Activated CD8-positive, alpha-beta T cell treated with anti-CD3 and anti-CD28 coated beads for 36 hours (primary cell): ENCODE measurements around the gene HNMT. TPM values are rescaled to one million over a fixed set of nuclear protein-coding genes. Genes with fewer than 3 reads are reported as not detected.
"Not testable (repeated sequence)": the region's sequence is repeated elsewhere in the genome, so short reads cannot be mapped to it uniquely, and the experiment has no call there.

Source experiments
- ATAC-seq: fragments of 200-7000 bp; cut with Tn5 transposase; one replicate; pipeline ENCODE4 v1.10.0; 2021; ENCODE audit warnings: mild to moderate bottlenecking, moderate library complexity
- CTCF ChIA-PET: fragments of 350-600 bp; sonication (Branson Sonifier 250); formaldehyde crosslinking; loops from one replicate; lab custom pipeline; 2021; ENCODE audit warnings: antibody characterized with exemption; lab: Charles Lee
- POLR2A ChIA-PET: fragments of 350-600 bp; sonication (Branson Sonifier 250); formaldehyde crosslinking; loops from one replicate; lab custom pipeline; 2021; ENCODE audit warnings: antibody characterized with exemption; lab: Charles Lee
- DNase-seq: peaks from one replicate; pipeline ENCODE4 v3.0.0-alpha.2; 2020
- H3K27ac Mint-ChIP-seq: one replicate; pipeline ENCODE4 v1.8.0; 2021; ENCODE audit warnings: mild to moderate bottlenecking, mixed read lengths
- H3K27me3 Mint-ChIP-seq: one replicate; pipeline ENCODE4 v1.8.0; 2021; ENCODE audit warnings: mixed read lengths
- H3K36me3 Mint-ChIP-seq: one replicate; pipeline ENCODE4 v1.8.0; 2021; ENCODE audit warnings: low read depth, mixed read lengths
- H3K4me1 Mint-ChIP-seq: one replicate; pipeline ENCODE4 v1.8.0; 2021; ENCODE audit warnings: low read depth, mixed read lengths
- H3K4me3 Mint-ChIP-seq: one replicate; pipeline ENCODE4 v1.8.0; 2021; ENCODE audit warnings: mild to moderate bottlenecking, moderate library complexity, mixed read lengths
- H3K9me3 Mint-ChIP-seq: one replicate; pipeline ENCODE4 v1.8.0; 2021; ENCODE audit warnings: mixed read lengths
- intact Hi-C: fragments of 100-400 bp; cut with micrococcal nuclease; formaldehyde crosslinking; loops from one replicate; pipeline ENCODE4 v1.10.0; 2022
- total RNA-seq, 2 experiments: library from RNA; stranded (reverse); gene quantifications; one replicate each; pipeline ENCODE4 v1.2.3, GENCODE V29; 2021
- TF ChIP-seq, protein P1 (sequence below): fragments of 200-600 bp; IDR thresholded peaks from one replicate; pipeline ENCODE4 v1.8.0; 2022; ENCODE audit warnings: antibody characterized with exemption, mild to moderate bottlenecking

The HNMT gene
- total RNA-seq, 2 experiments from 2014 or later = not detected

DNA sequence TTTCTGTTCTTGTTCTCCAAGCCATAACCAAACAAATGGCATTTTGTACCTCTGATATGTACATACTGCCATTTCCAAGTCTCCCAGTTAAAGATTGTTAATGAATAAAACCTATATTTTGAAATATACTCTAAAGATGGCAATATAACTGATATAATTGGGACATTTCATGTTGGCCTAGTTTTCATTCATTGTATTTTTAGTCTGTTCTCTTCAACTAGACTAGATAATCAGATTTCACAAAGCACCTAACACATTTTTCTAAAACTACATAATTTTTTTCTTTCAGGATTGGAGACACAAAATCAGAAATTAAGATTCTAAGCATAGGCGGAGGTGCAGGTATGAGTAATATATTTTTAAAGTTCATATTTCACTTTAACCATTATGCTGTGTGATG lies 5.6 kb downstream of the HNMT start:
- CTCF ChIA-PET = no interaction called here
- ATAC-seq (no peak), DNase-seq (no peak)
- TF ChIP-seq, protein P1, sequence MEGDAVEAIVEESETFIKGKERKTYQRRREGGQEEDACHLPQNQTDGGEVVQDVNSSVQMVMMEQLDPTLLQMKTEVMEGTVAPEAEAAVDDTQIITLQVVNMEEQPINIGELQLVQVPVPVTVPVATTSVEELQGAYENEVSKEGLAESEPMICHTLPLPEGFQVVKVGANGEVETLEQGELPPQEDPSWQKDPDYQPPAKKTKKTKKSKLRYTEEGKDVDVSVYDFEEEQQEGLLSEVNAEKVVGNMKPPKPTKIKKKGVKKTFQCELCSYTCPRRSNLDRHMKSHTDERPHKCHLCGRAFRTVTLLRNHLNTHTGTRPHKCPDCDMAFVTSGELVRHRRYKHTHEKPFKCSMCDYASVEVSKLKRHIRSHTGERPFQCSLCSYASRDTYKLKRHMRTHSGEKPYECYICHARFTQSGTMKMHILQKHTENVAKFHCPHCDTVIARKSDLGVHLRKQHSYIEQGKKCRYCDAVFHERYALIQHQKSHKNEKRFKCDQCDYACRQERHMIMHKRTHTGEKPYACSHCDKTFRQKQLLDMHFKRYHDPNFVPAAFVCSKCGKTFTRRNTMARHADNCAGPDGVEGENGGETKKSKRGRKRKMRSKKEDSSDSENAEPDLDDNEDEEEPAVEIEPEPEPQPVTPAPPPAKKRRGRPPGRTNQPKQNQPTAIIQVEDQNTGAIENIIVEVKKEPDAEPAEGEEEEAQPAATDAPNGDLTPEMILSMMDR = no peak
- POLR2A ChIA-PET = no interaction called here
- Mint-ChIP-seq H3K36me3 (no peaks in the 10 kb centered on the region), H3K27ac (no peak overlapping the region), H3K4me3 (no peak overlapping the region), H3K27me3 (peaks cover 1% of the 10 kb centered on the region), H3K4me1 (no peaks in the 10 kb centered on the region), H3K9me3 (no peaks in the 10 kb centered on the region)
- intact Hi-C loops = no loop called here

DNA sequence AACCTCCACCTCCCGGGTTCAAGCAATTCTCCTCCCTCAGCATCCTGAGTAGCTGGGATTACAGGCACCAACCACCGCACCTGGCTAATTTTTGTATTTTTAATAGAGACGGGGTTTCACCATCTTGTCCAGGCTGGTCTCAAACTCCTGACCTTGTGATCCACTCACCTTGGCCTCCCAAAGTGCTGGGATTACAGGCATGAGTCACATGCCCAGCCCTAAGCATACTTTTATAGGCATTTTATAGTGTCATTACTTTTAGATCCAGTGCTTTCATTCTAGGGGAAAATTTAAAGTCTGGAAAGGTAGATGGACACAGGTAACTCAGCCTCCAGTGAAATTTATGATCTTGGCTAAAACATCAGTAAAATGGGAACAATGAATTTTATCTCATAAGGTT lies 7.0 kb downstream of the HNMT start:
- DNase-seq, H3K27me3 Mint-ChIP-seq, H3K4me3 Mint-ChIP-seq, H3K36me3 Mint-ChIP-seq, H3K9me3 Mint-ChIP-seq, ATAC-seq, H3K27ac Mint-ChIP-seq, intact Hi-C loops, CTCF ChIA-PET, POLR2A ChIA-PET, H3K4me1 Mint-ChIP-seq: not testable (repeated sequence)

DNA sequence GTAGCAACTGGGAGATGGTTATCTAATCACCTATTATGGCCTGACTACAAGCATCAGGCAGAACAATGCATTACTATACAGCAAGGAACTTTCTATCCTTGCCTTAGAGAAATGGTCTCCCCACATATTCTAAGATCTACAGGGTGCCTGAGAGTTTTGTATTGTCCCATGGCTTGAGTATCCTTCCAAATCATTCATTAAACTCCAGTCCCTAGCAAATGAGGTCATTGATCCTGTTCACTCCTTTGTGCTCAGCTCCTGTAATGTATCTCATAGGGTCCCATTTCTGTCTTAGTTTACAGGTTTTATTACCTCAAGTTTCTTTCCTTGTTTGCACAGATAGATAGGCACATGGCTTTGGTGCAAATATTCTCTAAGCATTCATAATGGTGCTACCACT lies 9.0 kb downstream of the HNMT start:
- no peak overlapping the region for H3K27ac Mint-ChIP-seq
- TF ChIP-seq, protein P1 = no peak
- intact Hi-C loops = no loop called here
- H3K27me3 Mint-ChIP-seq = no peaks in the 10 kb centered on the region
- no peaks in the 10 kb centered on the region for H3K36me3 Mint-ChIP-seq
- H3K9me3 Mint-ChIP-seq = no peaks in the 10 kb centered on the region
- no peak overlapping the region for H3K4me3 Mint-ChIP-seq
- no peaks in the 10 kb centered on the region for H3K4me1 Mint-ChIP-seq
- ATAC-seq (no peak), DNase-seq (no peak)
- CTCF ChIA-PET = no interaction called here
- POLR2A ChIA-PET = no interaction called here

DNA sequence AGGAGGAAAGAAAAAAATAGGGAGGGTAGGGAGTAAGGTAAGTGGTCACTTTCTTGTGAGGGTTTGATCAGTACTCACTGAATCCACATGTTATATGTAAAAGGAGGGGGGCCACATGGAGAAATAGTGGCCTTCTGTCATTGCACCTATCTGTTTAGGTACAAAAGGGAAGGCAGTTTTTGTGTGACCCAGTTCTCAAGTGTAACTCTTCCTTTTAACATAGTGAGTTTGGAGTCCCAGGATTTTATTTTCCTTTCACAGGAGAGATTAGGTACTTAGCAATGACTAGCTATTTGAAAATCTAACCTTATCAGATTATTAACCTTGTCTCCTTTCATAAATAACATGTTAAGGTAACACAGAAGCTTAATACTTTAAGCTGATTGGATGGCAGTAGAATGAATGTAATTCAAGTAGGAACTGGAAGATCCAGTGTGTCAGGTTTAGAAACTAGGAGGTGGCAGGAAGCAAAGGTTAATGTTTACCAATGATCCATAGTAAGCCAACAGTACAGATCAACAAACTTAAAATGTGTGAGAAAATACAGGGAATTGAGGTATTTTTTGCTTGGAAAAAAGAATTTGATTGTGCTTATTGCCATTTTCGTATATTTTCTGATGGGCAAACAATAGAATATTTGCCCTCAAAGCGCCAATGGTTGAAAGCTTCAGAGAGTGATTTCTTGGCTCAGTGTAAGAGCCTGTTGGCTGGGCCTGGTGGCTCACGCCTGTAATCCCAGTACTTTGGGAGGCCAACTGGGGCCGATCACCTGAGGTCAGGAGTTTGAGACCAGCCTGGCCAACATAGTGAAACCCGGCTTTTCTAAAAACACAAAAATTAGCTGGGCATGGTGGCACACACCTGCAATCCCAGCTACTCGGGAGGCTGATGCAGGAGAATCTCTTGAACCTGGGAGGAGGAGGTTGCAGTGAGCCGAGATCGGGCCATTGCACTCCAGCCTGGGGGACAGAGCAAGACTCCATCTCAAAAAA lies 11.3 kb downstream of the HNMT start:
- Mint-ChIP-seq H3K4me3 (no peak overlapping the region), H3K9me3 (no peaks in the 10 kb centered on the region), H3K27me3 (no peaks in the 10 kb centered on the region), H3K36me3 (no peaks in the 10 kb centered on the region), H3K27ac (no peak overlapping the region), H3K4me1 (no peaks in the 10 kb centered on the region)
- POLR2A ChIA-PET = no interaction called here
- no peak for ATAC-seq
- intact Hi-C loops = no loop called here
- TF ChIP-seq, protein P1 = no peak
- CTCF ChIA-PET = no interaction called here
- no peak for DNase-seq

DNA sequence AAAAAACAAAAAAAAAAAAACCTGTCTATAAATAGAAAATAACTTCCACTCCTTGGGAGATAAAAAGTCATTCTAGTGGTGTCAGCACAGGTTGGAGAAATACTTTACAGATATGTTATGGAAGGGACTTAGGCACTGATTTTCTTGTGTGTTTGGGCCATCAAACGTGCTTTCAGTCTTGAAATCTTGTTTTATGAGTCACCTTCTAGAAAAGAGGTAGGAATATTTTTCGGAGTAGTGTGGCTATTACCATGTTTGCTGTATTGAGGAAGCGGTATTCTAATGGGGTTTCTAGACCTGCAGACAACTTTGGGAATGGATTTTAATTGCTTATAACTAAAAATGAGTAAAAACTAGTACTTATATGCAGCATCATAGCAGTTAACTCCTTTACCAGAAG lies 12.0 kb downstream of the HNMT start:
- Mint-ChIP-seq H3K36me3 (no peaks in the 10 kb centered on the region), H3K4me1 (no peaks in the 10 kb centered on the region), H3K27me3 (no peaks in the 10 kb centered on the region), H3K4me3 (no peak overlapping the region), H3K9me3 (no peaks in the 10 kb centered on the region), H3K27ac (no peak overlapping the region)
- POLR2A ChIA-PET = no interaction called here
- ATAC-seq (no peak), DNase-seq (no peak)
- intact Hi-C loops = no loop called here
- CTCF ChIA-PET = no interaction called here
- TF ChIP-seq, protein P1 = no peak
